ENCODE measurements around the gene SLC45A1.

The SLC45A1 gene

GRCh38 chr1:8339203-8339600, 21.3 kb downstream of the SLC45A1 start:
- H3K27me3 ChIP-seq (ENCODE audit: control insufficient read depth in 3 of 3, insufficient read depth in 3 of 3, low read depth in 1 of 3, low read length in 3 of 3) = no peaks in the 10 kb centered on the region
- peaks cover 0 to 1% of the 10 kb centered on the region in 2 donors for H3K9me3 ChIP-seq (replicated peaks in 1 of 2; ENCODE audit: control insufficient read depth in 2 of 2, insufficient read depth in 1 of 2, low read depth in 1 of 2, low read length in 2 of 2)
- H4K91ac ChIP-seq (ENCODE audit: low read depth, low read length, poor library complexity) = no peak overlapping the region
- no peak overlapping the region for H2BK12ac ChIP-seq (ENCODE audit: low read length)
- H3K4me1 ChIP-seq (ENCODE audit: control insufficient read depth in 2 of 2, insufficient read depth in 1 of 2, low read depth in 1 of 2, low read length in 2 of 2) = no peaks in the 10 kb centered on the region
- no peak overlapping the region for H3K9ac ChIP-seq (ENCODE audit: low read depth, low read length, poor library complexity)
- no peaks in the 10 kb centered on the region for H3K36me3 ChIP-seq (replicated peaks in 1 of 2; ENCODE audit: control insufficient read depth in 2 of 2, insufficient read depth in 2 of 2, low read length in 2 of 2)
- H2AFZ ChIP-seq (ENCODE audit: low read length) = no peak overlapping the region
- no peak overlapping the region for H3K4me3 ChIP-seq (ENCODE audit: low read length in 2 of 2)
- H4K8ac ChIP-seq (ENCODE audit: low read depth, low read length) = no peak overlapping the region
- peak overlapping the region; percentile 2 for H2BK120ac ChIP-seq (ENCODE audit: low read depth, low read length)
- no peak overlapping the region for H3K27ac ChIP-seq (replicated peaks; ENCODE audit: low read length)
- no peak overlapping the region for H3K4ac ChIP-seq (ENCODE audit: low read length)
- no CpG with 5 or more reads among the region's 13 CpGs for WGBS, 2 donors (ENCODE audit: extremely low coverage in 2 of 2, insufficient read length in 2 of 2, insufficient replicate concordance in 1 of 2)
- H2BK15ac ChIP-seq (ENCODE audit: low read length) = no peak overlapping the region
- H3K18ac ChIP-seq (ENCODE audit: low read length) = peak overlapping the region; percentile 28
- H3K4me2 ChIP-seq (ENCODE audit: insufficient read depth, low read length, poor library complexity, severe bottlenecking) = no peak overlapping the region
- no peak overlapping the region for H2BK5ac ChIP-seq (ENCODE audit: low read length)
- H3K14ac ChIP-seq (ENCODE audit: low read length) = peak overlapping the region; percentile 14
- H2AK5ac ChIP-seq (ENCODE audit: low read depth, low read length) = peak overlapping the region; percentile 81
- no peaks in the 10 kb centered on the region for H3K79me1 ChIP-seq (ENCODE audit: low read depth, low read length)
- H3K23ac ChIP-seq (ENCODE audit: low read depth, low read length, poor library complexity) = no peak overlapping the region
- no peak for DNase-seq (ENCODE audit: low spot score)

GRCh38 chr1:8340448-8340847, 22.5 kb downstream of the SLC45A1 start:
- Histone ChIP-seq H3K9me3 (replicated peaks in 1 of 2; ENCODE audit: control insufficient read depth in 2 of 2, insufficient read depth in 1 of 2, low read depth in 1 of 2, low read length in 2 of 2) (peaks cover 0 to 1% of the 10 kb centered on the region in 2 donors), H3K18ac (ENCODE audit: low read length) (no peak overlapping the region), H2BK15ac (ENCODE audit: low read length) (no peak overlapping the region), H2BK5ac (ENCODE audit: low read length) (no peak overlapping the region), H3K14ac (ENCODE audit: low read length) (no peak overlapping the region), H3K27me3 (ENCODE audit: control insufficient read depth in 3 of 3, insufficient read depth in 3 of 3, low read depth in 1 of 3, low read length in 3 of 3) (no peaks in the 10 kb centered on the region), H3K23ac (ENCODE audit: low read depth, low read length, poor library complexity) (no peak overlapping the region), H3K79me1 (ENCODE audit: low read depth, low read length) (no peaks in the 10 kb centered on the region), H3K4me1 (ENCODE audit: control insufficient read depth in 2 of 2, insufficient read depth in 1 of 2, low read depth in 1 of 2, low read length in 2 of 2) (no peaks in the 10 kb centered on the region), H4K91ac (ENCODE audit: low read depth, low read length, poor library complexity) (no peak overlapping the region), H2AFZ (ENCODE audit: low read length) (no peak overlapping the region), H4K8ac (ENCODE audit: low read depth, low read length) (no peak overlapping the region), H3K4me2 (ENCODE audit: insufficient read depth, low read length, poor library complexity, severe bottlenecking) (no peak overlapping the region), H2AK5ac (ENCODE audit: low read depth, low read length) (no peak overlapping the region), H3K9ac (ENCODE audit: low read depth, low read length, poor library complexity) (no peak overlapping the region), H2BK12ac (ENCODE audit: low read length) (no peak overlapping the region), H2BK120ac (ENCODE audit: low read depth, low read length) (no peak overlapping the region), H3K36me3 (replicated peaks in 1 of 2; ENCODE audit: control insufficient read depth in 2 of 2, insufficient read depth in 2 of 2, low read length in 2 of 2) (no peaks in the 10 kb centered on the region), H3K27ac (replicated peaks; ENCODE audit: low read length) (no peak overlapping the region), H3K4me3 (ENCODE audit: low read length in 2 of 2) (no peak overlapping the region), H3K4ac (ENCODE audit: low read length) (no peak overlapping the region)
- whole genome bisulfite sequencing, 2 donors (ENCODE audit: extremely low coverage in 2 of 2, insufficient read length in 2 of 2, insufficient replicate concordance in 1 of 2) = no CpG with 5 or more reads among the region's 6 CpGs
- no peak for DNase-seq (ENCODE audit: low spot score)

- no peaks in the 10 kb centered on the region for H3K36me3 ChIP-seq (replicated peaks in 1 of 2; ENCODE audit: control insufficient read depth in 2 of 2, insufficient read depth in 2 of 2, low read length in 2 of 2)
- H2AK5ac ChIP-seq (ENCODE audit: low read depth, low read length) = no peak overlapping the region
- no peak overlapping the region for H2BK12ac ChIP-seq (ENCODE audit: low read length)
- H2BK15ac ChIP-seq (ENCODE audit: low read length) = no peak overlapping the region
- H3K4ac ChIP-seq (ENCODE audit: low read length) = no peak overlapping the region
- H2BK120ac ChIP-seq (ENCODE audit: low read depth, low read length) = no peak overlapping the region
- H4K8ac ChIP-seq (ENCODE audit: low read depth, low read length) = no peak overlapping the region
- no peak for DNase-seq (ENCODE audit: low spot score)
- H3K9ac ChIP-seq (ENCODE audit: low read depth, low read length, poor library complexity) = no peak overlapping the region
- no peak overlapping the region for H3K23ac ChIP-seq (ENCODE audit: low read depth, low read length, poor library complexity)
- H3K27me3 ChIP-seq (ENCODE audit: control insufficient read depth in 3 of 3, insufficient read depth in 3 of 3, low read depth in 1 of 3, low read length in 3 of 3) = no peaks in the 10 kb centered on the region
- H3K4me3 ChIP-seq (ENCODE audit: low read length in 2 of 2) = peak overlapping the region in 1 of 2 donors; percentile 40
- H3K18ac ChIP-seq (ENCODE audit: low read length) = peak overlapping the region; percentile 63
- no peak overlapping the region for H2BK5ac ChIP-seq (ENCODE audit: low read length)
- H2AFZ ChIP-seq (ENCODE audit: low read length) = no peak overlapping the region
- no peak overlapping the region for H3K4me2 ChIP-seq (ENCODE audit: insufficient read depth, low read length, poor library complexity, severe bottlenecking)
- H3K9me3 ChIP-seq (replicated peaks in 1 of 2; ENCODE audit: control insufficient read depth in 2 of 2, insufficient read depth in 1 of 2, low read depth in 1 of 2, low read length in 2 of 2) = peaks cover 0 to 1% of the 10 kb centered on the region in 2 donors
- WGBS, 2 donors (ENCODE audit: extremely low coverage in 2 of 2, insufficient read length in 2 of 2, insufficient replicate concordance in 1 of 2) = no CpG with 5 or more reads among the region's 10 CpGs
- no peak overlapping the region for H3K27ac ChIP-seq (replicated peaks; ENCODE audit: low read length)
- no peak overlapping the region for H4K91ac ChIP-seq (ENCODE audit: low read depth, low read length, poor library complexity)
- no peaks in the 10 kb centered on the region for H3K4me1 ChIP-seq (ENCODE audit: control insufficient read depth in 2 of 2, insufficient read depth in 1 of 2, low read depth in 1 of 2, low read length in 2 of 2)
- no peak overlapping the region for H3K14ac ChIP-seq (ENCODE audit: low read length)
- no peaks in the 10 kb centered on the region for H3K79me1 ChIP-seq (ENCODE audit: low read depth, low read length)
Observed at GRCh38 chr1:8342325-8342724, 24.4 kb downstream of the SLC45A1 start.

- peak overlapping the region in 1 of 2 donors; percentile 56 for H3K4me3 ChIP-seq (ENCODE audit: low read length in 2 of 2)
Observed at GRCh38 chr1:8343044-8343443, 25.1 kb downstream of the SLC45A1 start.

More at GRCh38 chr1:8343044-8343443, 25.1 kb downstream of the SLC45A1 start:
- Histone ChIP-seq H3K4ac (ENCODE audit: low read length) (no peak overlapping the region), H2AK5ac (ENCODE audit: low read depth, low read length) (peak overlapping the region; percentile 6), H3K27ac (replicated peaks; ENCODE audit: low read length) (no peak overlapping the region), H3K4me1 (ENCODE audit: control insufficient read depth in 2 of 2, insufficient read depth in 1 of 2, low read depth in 1 of 2, low read length in 2 of 2) (peaks cover 0 to 2% of the 10 kb centered on the region in 2 donors), H3K4me2 (ENCODE audit: insufficient read depth, low read length, poor library complexity, severe bottlenecking) (no peak overlapping the region), H2BK12ac (ENCODE audit: low read length) (no peak overlapping the region), H4K8ac (ENCODE audit: low read depth, low read length) (no peak overlapping the region), H3K9ac (ENCODE audit: low read depth, low read length, poor library complexity) (no peak overlapping the region), H4K91ac (ENCODE audit: low read depth, low read length, poor library complexity) (no peak overlapping the region), H2BK5ac (ENCODE audit: low read length) (no peak overlapping the region), H3K18ac (ENCODE audit: low read length) (peak overlapping the region; percentile 89), H3K79me1 (ENCODE audit: low read depth, low read length) (no peaks in the 10 kb centered on the region), H2AFZ (ENCODE audit: low read length) (peak overlapping the region; percentile 67), H3K27me3 (ENCODE audit: control insufficient read depth in 3 of 3, insufficient read depth in 3 of 3, low read depth in 1 of 3, low read length in 3 of 3) (no peaks in the 10 kb centered on the region), H3K36me3 (replicated peaks in 1 of 2; ENCODE audit: control insufficient read depth in 2 of 2, insufficient read depth in 2 of 2, low read length in 2 of 2) (no peaks in the 10 kb centered on the region), H2BK120ac (ENCODE audit: low read depth, low read length) (no peak overlapping the region), H2BK15ac (ENCODE audit: low read length) (peak overlapping the region; percentile 55), H3K14ac (ENCODE audit: low read length) (no peak overlapping the region), H3K23ac (ENCODE audit: low read depth, low read length, poor library complexity) (peak overlapping the region; percentile 52), H3K9me3 (replicated peaks in 1 of 2; ENCODE audit: control insufficient read depth in 2 of 2, insufficient read depth in 1 of 2, low read depth in 1 of 2, low read length in 2 of 2) (peaks cover 0 to 1% of the 10 kb centered on the region in 2 donors)
- no CpG with 5 or more reads among the region's 11 CpGs for WGBS, 2 donors (ENCODE audit: extremely low coverage in 2 of 2, insufficient read length in 2 of 2, insufficient replicate concordance in 1 of 2)
- no peak for DNase-seq (ENCODE audit: low spot score)

All from neuronal stem cell (in vitro differentiated cells).